Mucosa of descending colon (tissue), 3 donors: ENCODE results near the gene EZR. TPM values are rescaled to one million over a fixed set of nuclear protein-coding genes. Genes with fewer than 3 reads are reported as not detected.

Experiments used
- ATAC-seq: fragments of 200-7000 bp; cut with Tn5 transposase; one replicate; pipeline ENCODE4 v1.9.1; 2020; ENCODE audit warnings: mild to moderate bottlenecking, moderate library complexity
- DNase-seq, 3 donors: peaks; one replicate each; pipeline ENCODE4 v3.0.0-alpha.2; 2020
- H3K36me3 ChIP-seq: fragments of 200-600 bp; one replicate; pipeline ENCODE4 v1.8.0; 2021; ENCODE audit warnings: low read depth, mild to moderate bottlenecking
- H3K4me1 ChIP-seq: fragments of 200-600 bp; one replicate; pipeline ENCODE4 v1.8.0; 2021; ENCODE audit warnings: low read depth, mild to moderate bottlenecking
- H3K4me3 ChIP-seq: fragments of 200-600 bp; one replicate; pipeline ENCODE4 v1.8.0; 2021; ENCODE audit warnings: mild to moderate bottlenecking
- H3K9me3 ChIP-seq: fragments of 200-600 bp; one replicate; pipeline ENCODE4 v1.8.0; 2021; ENCODE audit warnings: mild to moderate bottlenecking
- intact Hi-C, 2 donors: fragments of 100-400 bp; cut with DNase I in 1 of 2; cut with micrococcal nuclease in 1 of 2; formaldehyde crosslinking; loops; one replicate each; pipeline versions ENCODE4 v1.11.0 to v1.11.1; 2022; cut with DNase I, micrococcal nuclease
- total RNA-seq, 3 donors: library from RNA; stranded (reverse); fragmentation: NEBNext Ultra II Directional in 2 of 3; extraction: Animal tissue kit (Norgen Biotek cat#: 25700) in 2 of 3; gene quantifications; one replicate each; pipeline versions ENCODE4 v1.2.1 to v1.2.4, GENCODE V29; 2021 to 2023
- TF ChIP-seq, protein P1 (sequence below): fragments of 200-600 bp; IDR thresholded peaks from one replicate; pipeline ENCODE4 v1.8.0; 2022; ENCODE audit warnings: antibody characterized with exemption, mild to moderate bottlenecking
- donor health status: DM: no; HTN: no; CAD: no; lungs with moderate emphysema.
- donor health status: DM: no; HTN: no; CAD: no.
- donor health status: DM: no; HTN: yes; CAD: no.

Gene EZR
- total RNA-seq, 3 donors from 2014 or later: 220 to 421 (median 334) TPM

DNA sequence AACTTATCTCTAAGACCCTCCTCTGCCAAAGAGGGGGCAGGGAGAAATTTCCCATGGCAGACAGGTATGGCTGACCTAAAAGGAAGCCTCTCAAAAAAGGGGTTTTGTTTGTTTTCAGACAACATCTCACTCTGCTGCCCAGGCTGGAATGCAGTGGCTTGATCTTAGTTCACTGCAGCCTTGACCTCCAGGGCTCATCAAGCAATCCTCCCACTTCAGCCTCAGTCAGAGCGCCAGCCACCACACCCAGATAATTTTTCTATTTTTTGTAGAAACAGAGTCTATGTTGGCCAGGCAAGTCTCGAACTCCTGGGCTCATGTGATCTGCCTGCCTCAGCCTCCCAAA, 3.8 kb downstream of the EZR start:
- H3K4me1 ChIP-seq: peaks cover 33% of the 10 kb centered on the region
- no peaks in the 10 kb centered on the region for H3K9me3 ChIP-seq
- TF ChIP-seq, protein P1, sequence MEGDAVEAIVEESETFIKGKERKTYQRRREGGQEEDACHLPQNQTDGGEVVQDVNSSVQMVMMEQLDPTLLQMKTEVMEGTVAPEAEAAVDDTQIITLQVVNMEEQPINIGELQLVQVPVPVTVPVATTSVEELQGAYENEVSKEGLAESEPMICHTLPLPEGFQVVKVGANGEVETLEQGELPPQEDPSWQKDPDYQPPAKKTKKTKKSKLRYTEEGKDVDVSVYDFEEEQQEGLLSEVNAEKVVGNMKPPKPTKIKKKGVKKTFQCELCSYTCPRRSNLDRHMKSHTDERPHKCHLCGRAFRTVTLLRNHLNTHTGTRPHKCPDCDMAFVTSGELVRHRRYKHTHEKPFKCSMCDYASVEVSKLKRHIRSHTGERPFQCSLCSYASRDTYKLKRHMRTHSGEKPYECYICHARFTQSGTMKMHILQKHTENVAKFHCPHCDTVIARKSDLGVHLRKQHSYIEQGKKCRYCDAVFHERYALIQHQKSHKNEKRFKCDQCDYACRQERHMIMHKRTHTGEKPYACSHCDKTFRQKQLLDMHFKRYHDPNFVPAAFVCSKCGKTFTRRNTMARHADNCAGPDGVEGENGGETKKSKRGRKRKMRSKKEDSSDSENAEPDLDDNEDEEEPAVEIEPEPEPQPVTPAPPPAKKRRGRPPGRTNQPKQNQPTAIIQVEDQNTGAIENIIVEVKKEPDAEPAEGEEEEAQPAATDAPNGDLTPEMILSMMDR: no peak
- no peaks in the 10 kb centered on the region for H3K36me3 ChIP-seq
- DNase-seq (no peak), ATAC-seq (no peak)
- intact Hi-C loops: no loop called here
- H3K4me3 ChIP-seq: no peak overlapping the region

DNA sequence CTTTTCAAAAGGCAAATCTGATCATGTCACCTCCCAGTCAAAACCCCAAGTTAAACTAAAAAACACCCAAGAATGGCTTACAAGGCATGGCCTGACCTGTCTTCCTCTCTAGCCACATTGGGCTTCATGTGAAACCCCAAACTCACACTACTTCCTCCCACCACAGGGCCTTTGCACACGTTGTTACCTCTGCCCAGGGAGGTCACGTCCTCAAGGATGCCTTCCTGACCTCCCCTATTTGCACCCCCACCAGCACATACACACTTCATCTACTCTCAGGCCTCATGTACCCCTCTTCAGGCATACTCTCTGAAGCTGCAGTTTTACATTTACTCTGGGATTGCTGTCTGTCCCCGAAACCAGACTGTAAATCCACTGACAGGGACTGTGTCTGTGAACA, 6.1 kb downstream of the EZR start:
- intact Hi-C loops: no loop called here
- TF ChIP-seq, protein P1: no peak
- H3K4me1 ChIP-seq: peaks cover 53% of the 10 kb centered on the region
- DNase-seq (no peak), ATAC-seq (no peak)
- no peaks in the 10 kb centered on the region for H3K36me3 ChIP-seq
- no peaks in the 10 kb centered on the region for H3K9me3 ChIP-seq
- H3K4me3 ChIP-seq: no peak overlapping the region

DNA sequence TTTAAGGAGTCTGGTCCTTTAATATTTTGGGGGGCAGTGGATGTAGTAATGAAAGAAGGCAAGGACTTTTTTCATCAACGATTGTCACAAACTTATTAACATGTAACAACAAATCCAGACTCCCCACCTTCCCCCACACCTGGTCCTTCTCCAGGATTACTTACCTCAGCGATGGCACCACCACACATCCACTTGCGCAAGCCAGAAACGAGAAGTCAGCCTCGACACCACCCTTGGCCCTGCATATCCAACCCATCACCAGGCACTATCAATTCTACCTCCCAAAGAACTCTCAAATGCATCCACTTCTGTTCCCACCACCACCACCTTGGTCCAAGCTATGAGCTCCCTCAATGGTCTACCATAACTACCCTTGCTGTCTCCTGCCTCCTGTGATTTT, 6.6 kb downstream of the EZR start:
- ATAC-seq (no peak), DNase-seq (no peak)
- TF ChIP-seq, protein P1: no peak
- Histone ChIP-seq H3K9me3 (no peaks in the 10 kb centered on the region), H3K4me1 (peaks cover 57% of the 10 kb centered on the region), H3K4me3 (no peak overlapping the region), H3K36me3 (no peaks in the 10 kb centered on the region)
- intact Hi-C loops: no loop called here

DNA sequence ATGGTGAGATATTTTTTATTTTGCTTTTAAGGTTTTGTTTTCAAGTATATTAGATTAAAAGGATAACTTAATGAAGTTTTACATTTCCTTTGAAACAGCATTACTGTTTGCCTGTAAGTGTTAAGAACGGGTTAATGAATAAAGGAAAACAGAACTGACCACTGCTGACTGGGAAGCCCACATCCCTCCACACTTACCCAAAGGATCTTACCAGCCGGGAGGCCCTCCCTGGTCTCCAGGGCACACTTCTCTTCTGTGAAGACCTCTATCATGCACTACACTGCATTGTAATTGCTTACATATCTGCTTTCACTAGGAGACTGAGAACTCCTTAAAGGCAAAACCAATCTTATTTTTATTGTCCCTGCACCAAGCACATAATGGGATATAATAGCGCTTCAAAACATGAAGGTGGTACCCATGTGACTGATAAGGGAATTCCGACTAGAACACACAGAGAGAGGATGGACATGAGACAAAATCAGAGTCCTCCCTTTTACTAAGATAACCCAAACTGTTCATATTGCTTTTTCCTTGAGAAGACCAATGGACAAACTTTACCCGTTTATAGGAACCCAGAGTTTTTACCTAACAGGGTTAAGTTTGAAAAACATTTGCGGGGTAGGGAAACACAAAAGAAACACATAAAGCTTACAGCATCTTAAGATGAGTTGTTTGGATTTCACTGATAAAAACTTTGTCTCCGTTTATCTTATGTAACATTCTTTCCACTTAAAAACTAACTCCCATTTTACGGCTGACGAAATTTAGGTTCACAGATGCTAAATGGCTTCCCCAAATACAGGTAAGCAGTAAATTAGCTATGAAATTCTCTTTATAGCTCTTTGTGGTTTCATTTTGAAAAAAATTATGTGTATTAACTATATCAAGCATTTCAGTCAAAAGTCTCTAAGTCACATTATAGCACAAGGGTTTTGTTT, 8.7 kb downstream of the EZR start:
- Histone ChIP-seq H3K36me3 (no peaks in the 10 kb centered on the region), H3K4me3 (no peak overlapping the region), H3K9me3 (no peaks in the 10 kb centered on the region), H3K4me1 (peaks cover 76% of the 10 kb centered on the region)
- ATAC-seq (no peak), DNase-seq (no peak)
- intact Hi-C loops: no loop called here
- TF ChIP-seq, protein P1: no peak

DNA sequence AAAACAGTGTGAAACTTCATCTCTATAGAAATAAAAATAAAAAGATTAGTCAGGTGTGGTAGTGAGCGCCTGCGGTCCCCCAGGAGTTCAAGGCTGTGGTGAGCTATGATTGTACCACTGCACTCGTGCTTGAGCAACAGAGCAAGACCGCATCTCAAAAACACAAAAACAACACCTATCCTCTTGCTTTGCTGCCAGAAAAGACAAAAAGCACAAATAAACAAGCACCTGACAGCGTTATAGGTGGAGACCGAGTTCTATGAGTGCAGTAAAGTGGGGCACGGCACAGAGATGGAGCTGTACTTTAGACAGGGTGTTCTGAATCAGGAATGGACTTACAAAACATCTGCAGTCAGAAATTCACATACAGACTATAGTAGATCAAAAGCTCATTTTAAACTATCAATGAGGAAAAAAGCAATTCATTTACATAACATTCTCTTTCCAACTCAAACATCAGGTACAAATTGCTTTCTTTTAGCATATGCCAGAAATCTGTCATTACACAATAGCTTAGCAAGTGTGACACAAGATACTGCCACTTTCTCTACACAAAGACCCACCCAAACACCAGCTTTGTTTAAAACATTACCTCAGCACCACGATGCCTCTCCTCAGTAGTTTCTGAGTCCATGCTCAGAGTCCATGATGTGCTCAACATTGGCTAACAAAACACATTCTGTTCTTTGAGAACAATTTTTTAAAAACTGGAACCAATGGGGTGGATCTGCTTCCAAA, 10.1 kb downstream of the EZR start:
- ATAC-seq: peak; percentile 63
- Histone ChIP-seq H3K36me3 (no peaks in the 10 kb centered on the region), H3K4me1 (peaks cover 74% of the 10 kb centered on the region), H3K9me3 (no peaks in the 10 kb centered on the region), H3K4me3 (no peak overlapping the region)
- no peak for DNase-seq
- TF ChIP-seq, protein P1: no peak
- intact Hi-C loops: no loop called here
